C4-2B (cell line): Measurements from ENCODE around the gene RRAGA.
A peak's percentile ranks its signal among the peaks of the same experiment; 100 is the strongest.

Source experiments
- ZFX ChIP-seq: fragments of 450-650 bp; IDR thresholded peaks from 2 replicates; pipeline ENCODE4 v1.6.1; 2017
- TF ChIP-seq, protein P1 (sequence below): fragments of 450-650 bp; conservative IDR thresholded peaks from 2 replicates; pipeline ENCODE4 v1.5.1; 2017; ENCODE audit warnings: mild to moderate bottlenecking

DNA sequence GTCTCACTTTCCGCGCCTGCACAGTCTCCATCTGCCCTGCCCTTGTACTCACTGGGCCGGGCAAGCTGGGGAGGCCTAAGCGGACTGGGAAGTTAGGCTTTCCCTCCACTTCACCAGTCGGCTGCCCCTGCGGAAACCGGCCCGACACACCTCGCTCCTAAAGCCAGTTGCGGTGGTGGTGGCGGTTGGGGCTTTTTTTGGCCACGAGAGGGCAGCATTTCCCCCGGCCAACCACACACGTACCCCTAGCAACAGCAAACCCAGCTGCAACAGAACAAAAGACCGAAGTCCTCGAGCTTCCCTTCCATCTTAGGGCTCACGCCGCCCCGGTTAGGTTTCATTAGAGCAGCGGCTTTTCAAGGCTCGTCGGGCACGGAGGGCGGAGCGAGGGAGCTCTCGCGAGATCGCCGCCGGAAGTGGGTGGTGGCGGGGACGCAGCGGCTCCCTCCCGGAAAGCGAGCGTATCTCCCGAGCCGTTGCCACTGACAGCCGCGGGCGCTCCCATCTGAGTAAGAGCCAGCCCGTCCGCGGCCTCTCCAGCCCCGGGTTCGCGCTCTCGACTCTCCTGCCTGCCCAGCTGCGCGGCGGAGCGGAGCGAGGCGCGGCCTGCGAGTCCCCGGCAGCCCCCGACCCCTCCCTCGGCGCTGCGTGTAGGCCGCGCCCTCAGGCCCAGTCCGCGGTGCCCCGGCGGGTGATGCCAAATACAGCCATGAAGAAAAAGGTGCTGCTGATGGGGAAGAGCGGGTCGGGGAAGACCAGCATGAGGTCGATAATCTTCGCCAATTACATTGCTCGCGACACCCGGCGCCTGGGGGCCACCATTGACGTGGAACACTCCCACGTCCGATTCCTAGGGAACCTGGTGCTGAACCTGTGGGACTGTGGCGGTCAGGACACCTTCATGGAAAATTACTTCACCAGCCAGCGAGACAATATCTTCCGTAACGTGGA is at the start of gene RRAGA:
- TF ChIP-seq, protein P1, sequence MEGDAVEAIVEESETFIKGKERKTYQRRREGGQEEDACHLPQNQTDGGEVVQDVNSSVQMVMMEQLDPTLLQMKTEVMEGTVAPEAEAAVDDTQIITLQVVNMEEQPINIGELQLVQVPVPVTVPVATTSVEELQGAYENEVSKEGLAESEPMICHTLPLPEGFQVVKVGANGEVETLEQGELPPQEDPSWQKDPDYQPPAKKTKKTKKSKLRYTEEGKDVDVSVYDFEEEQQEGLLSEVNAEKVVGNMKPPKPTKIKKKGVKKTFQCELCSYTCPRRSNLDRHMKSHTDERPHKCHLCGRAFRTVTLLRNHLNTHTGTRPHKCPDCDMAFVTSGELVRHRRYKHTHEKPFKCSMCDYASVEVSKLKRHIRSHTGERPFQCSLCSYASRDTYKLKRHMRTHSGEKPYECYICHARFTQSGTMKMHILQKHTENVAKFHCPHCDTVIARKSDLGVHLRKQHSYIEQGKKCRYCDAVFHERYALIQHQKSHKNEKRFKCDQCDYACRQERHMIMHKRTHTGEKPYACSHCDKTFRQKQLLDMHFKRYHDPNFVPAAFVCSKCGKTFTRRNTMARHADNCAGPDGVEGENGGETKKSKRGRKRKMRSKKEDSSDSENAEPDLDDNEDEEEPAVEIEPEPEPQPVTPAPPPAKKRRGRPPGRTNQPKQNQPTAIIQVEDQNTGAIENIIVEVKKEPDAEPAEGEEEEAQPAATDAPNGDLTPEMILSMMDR = peak; percentile 90
- TF ChIP-seq ZFX = peak; percentile 99
